PC-9 (cell line): Measurements from ENCODE around the gene PSKH1. TPM values are rescaled to one million over a fixed set of nuclear protein-coding genes. Genes with fewer than 3 reads are reported as not detected.

Experiments used
- BruUV-seq: library from RNA; stranded (reverse); fragments of 400-500 nt; replicated peaks from 2 replicates; lab custom pipeline; 2021; lab: Mats Ljungman, UMichigan
- CTCF ChIA-PET: fragments of 300-600 bp; sonication (Branson Sonifier 250); formaldehyde crosslinking; loops from one replicate; lab custom pipeline; 2022; ENCODE audit warnings: antibody characterized with exemption; lab: Charles Lee
- POLR2A ChIA-PET: fragments of 300-600 bp; sonication (Branson Sonifier 250); formaldehyde crosslinking; loops from one replicate; lab custom pipeline; 2022; ENCODE audit warnings: antibody characterized with exemption; ENCODE audit not compliant: unreplicated experiment; lab: Charles Lee
- DNase-seq, 2 experiments: peaks; one replicate each; pipeline versions ENCODE4 v3.0.0 to v3.0.0-alpha.2; 2015 to 2022; ENCODE audit warnings: mixed read lengths in 1 of 2
- H2AFZ ChIP-seq: fragments of 200-600 bp; sonication (generic); 2 replicates; pipeline ENCODE4 v1.8.1; 2017; ENCODE audit warnings: antibody characterized with exemption
- H3F3A ChIP-seq: fragments of 200-600 bp; sonication (generic); 2 replicates; pipeline ENCODE4 v1.8.1; 2017; ENCODE audit warnings: antibody characterized with exemption, mild to moderate bottlenecking, low read depth; ENCODE audit not compliant: insufficient read depth
- H3K27ac ChIP-seq: fragments of 200-600 bp; sonication (generic); 2 replicates; pipeline ENCODE4 v1.6.1; 2016; ENCODE audit warnings: mixed run types
- H3K27me3 ChIP-seq: fragments of 200-600 bp; sonication (generic); 2 replicates; pipeline ENCODE4 v1.6.1; 2016; ENCODE audit warnings: low read depth, mixed run types; ENCODE audit not compliant: insufficient read depth
- H3K36me3 ChIP-seq: fragments of 200-600 bp; sonication (generic); 2 replicates; pipeline ENCODE4 v1.6.1; 2016; ENCODE audit warnings: low read depth, mixed run types
- H3K4me1 ChIP-seq: fragments of 200-600 bp; sonication (generic); replicated peaks from 2 replicates; pipeline ENCODE4 v1.6.1; 2016; ENCODE audit warnings: mixed run types; ENCODE audit not compliant: insufficient read depth
- H3K4me2 ChIP-seq: fragments of 200-600 bp; sonication (generic); 2 replicates; pipeline ENCODE4 v1.6.1; 2017; ENCODE audit warnings: mixed run types
- H3K4me3 ChIP-seq: fragments of 200-600 bp; sonication (generic); 2 replicates; pipeline ENCODE4 v1.6.1; 2016; ENCODE audit warnings: mixed run types
- H3K79me2 ChIP-seq: fragments of 200-600 bp; sonication (generic); 2 replicates; pipeline ENCODE4 v1.6.1; 2017; ENCODE audit warnings: low read depth, mixed run types
- H3K9me2 ChIP-seq: fragments of 200-600 bp; sonication (generic); 2 replicates; pipeline ENCODE4 v1.8.1; 2017; ENCODE audit warnings: mild to moderate bottlenecking; ENCODE audit not compliant: insufficient read depth
- H3K9me3 ChIP-seq: fragments of 200-600 bp; sonication (generic); 2 replicates; pipeline ENCODE4 v1.8.1; 2016; ENCODE audit warnings: low read depth; ENCODE audit not compliant: insufficient read depth
- H4K20me1 ChIP-seq: fragments of 200-600 bp; sonication (generic); 2 replicates; pipeline ENCODE4 v1.8.1; 2017; ENCODE audit not compliant: insufficient read depth
- CTCF ChIP-seq: fragments of 200-600 bp; sonication (generic); conservative IDR thresholded peaks from 2 replicates; pipeline ENCODE4 v1.6.1; 2017; ENCODE audit warnings: mixed run types, antibody characterized with exemption, mild to moderate bottlenecking, moderate library complexity
- EZH2 ChIP-seq: fragments of 200-600 bp; sonication (generic); IDR thresholded peaks from 2 replicates; pipeline ENCODE4 v1.8.0; 2017; ENCODE audit warnings: antibody characterized with exemption, low read depth
- intact Hi-C: fragments of 100-400 bp; cut with micrococcal nuclease; formaldehyde crosslinking; loops from one replicate; pipeline ENCODE4 v1.10.0; 2022; ENCODE audit not compliant: unreplicated experiment
- total RNA-seq: library from RNA; stranded (reverse); gene quantifications from 2 replicates; pipeline ENCODE4 v1.2.3, GENCODE V29; 2021

PSKH1 gene
- total RNA-seq, 1 experiment from 2014 or later, result 25.8 TPM

DNA sequence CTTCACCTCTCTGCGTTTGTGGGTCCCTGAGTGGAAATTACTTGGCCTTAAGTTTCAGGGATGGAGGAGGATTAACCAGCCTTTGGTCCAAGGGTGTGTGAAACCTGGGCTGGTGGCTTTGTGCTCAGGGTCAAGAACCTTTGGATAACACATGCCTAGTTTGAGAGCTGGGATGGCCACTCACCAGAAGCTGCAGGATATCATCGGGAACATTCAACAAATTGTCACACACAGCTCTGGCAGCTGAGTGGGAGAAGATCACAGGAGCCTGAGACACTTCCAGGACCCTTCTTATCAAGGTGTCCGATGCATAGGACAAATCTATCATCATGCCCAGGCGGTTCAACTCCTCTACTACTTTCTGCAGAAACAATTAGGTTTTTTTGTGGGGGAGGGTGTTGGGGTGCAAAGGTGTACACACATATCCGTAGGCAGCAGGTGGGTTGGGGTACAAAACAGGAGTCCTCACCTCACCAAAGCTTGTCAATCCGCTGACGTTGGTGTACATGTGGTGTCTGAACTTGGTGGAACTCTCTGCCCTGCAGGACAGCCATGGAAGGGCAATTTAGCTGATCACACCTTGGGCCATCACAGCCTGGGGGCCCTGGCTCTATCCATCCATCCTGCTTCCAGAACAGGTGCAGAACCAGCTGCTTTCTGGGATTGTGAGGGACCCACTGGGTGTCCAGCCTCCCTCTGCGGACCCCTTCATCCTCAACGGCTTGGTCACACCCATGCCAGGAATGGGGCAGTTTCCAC lies 84.6 kb downstream of the PSKH1 start:
- Histone ChIP-seq H3K9me3 (no peaks in the 10 kb centered on the region), H3K27ac (no peak overlapping the region), H3K4me1 (0 out of 2 replicates have a peak, but pooled peaks cover 4% of the 10 kb centered on the region), H3K36me3 (no peaks in the 10 kb centered on the region), H3K4me3 (no peak overlapping the region), H3F3A (0 out of 2 replicates have a peak, but pooled peaks cover 4% of the 10 kb centered on the region), H3K79me2 (no peaks in the 10 kb centered on the region), H3K4me2 (no peak overlapping the region), H3K9me2 (no peaks in the 10 kb centered on the region), H4K20me1 (no peaks in the 10 kb centered on the region), H2AFZ (no peak overlapping the region), H3K27me3 (no peaks in the 10 kb centered on the region)
- no peak for DNase-seq
- BruUV-seq, result no TSS peak
- POLR2A ChIA-PET, result interaction anchor here (0.6 kb wide), 1 partner anchor 9 kb away, joined by 4 read pairs; no protein-coding TSS in a partner anchor
- intact Hi-C loops, result no loop called here
- CTCF ChIA-PET, result no interaction called here
- TF ChIP-seq EZH2 (no peak), CTCF (no peak)

Other genes with a start within 250 kb of the PSKH1 start
- 0.87 and 1.5 TPM in 2 replicates for gene CARMIL2, start 248.1 kb upstream of the PSKH1 start, total RNA-seq
- 34.7 and 38.9 TPM in 2 replicates for gene ACD, start 233.0 kb upstream of the PSKH1 start, total RNA-seq
- gene PARD6A, start 232.3 kb upstream of the PSKH1 start, total RNA-seq, result 4.4 and 8.1 TPM in 2 replicates
- 20.8 and 21.6 TPM in 2 replicates for gene ENKD1, start 226.5 kb upstream of the PSKH1 start, total RNA-seq
- gene C16orf86, start 226.4 kb upstream of the PSKH1 start, total RNA-seq, result 0.46 and 1.8 TPM in 2 replicates
- 17.6 and 20.4 TPM in 2 replicates for gene GFOD2, start 173.9 kb upstream of the PSKH1 start, total RNA-seq
- gene RANBP10, start 86.7 kb upstream of the PSKH1 start, total RNA-seq, result 16.1 and 21.0 TPM in 2 replicates
- 1.9 and 2.2 TPM in 2 replicates for gene TSNAXIP1, start 86.4 kb upstream of the PSKH1 start, total RNA-seq
- 18.9 and 23.2 TPM in 2 replicates for gene THAP11, start 50.9 kb upstream of the PSKH1 start, total RNA-seq
- gene NUTF2, start 46.3 kb upstream of the PSKH1 start, total RNA-seq, result 94.2 and 147 TPM in 2 replicates
- gene CENPT, start 45.6 kb upstream of the PSKH1 start, total RNA-seq, result 32.7 and 33.8 TPM in 2 replicates
- 48.8 and 52.7 TPM in 2 replicates for gene EDC4, start 20.2 kb upstream of the PSKH1 start, total RNA-seq
- gene NRN1L, start 8.4 kb upstream of the PSKH1 start, total RNA-seq, result 1.3 TPM in 1 of 2 replicates, not detected in the other
- 1.3 and 1.7 TPM in 2 replicates for gene CTRL, start 38.6 kb downstream of the PSKH1 start, total RNA-seq
- gene PSMB10, start 43.6 kb downstream of the PSKH1 start, total RNA-seq, result 39.5 and 56.2 TPM in 2 replicates
- 10.0 and 11.9 TPM in 2 replicates for gene LCAT, start 50.9 kb downstream of the PSKH1 start, total RNA-seq
- gene SLC12A4, start 75.4 kb downstream of the PSKH1 start, total RNA-seq, result 24.2 and 27.0 TPM in 2 replicates
- not detected in 2 replicates for gene DPEP3, start 87.2 kb downstream of the PSKH1 start, total RNA-seq
- gene DPEP2, start 106.2 kb downstream of the PSKH1 start, total RNA-seq, result not detected in 2 replicates
- not detected in 2 replicates for gene DPEP2NB, start 122.7 kb downstream of the PSKH1 start, total RNA-seq
- gene DDX28, start 130.0 kb downstream of the PSKH1 start, total RNA-seq, result 6.3 and 7.5 TPM in 2 replicates
- gene DUS2, start 130.0 kb downstream of the PSKH1 start, total RNA-seq, result 25.4 and 29.7 TPM in 2 replicates
- 37.2 and 43.7 TPM in 2 replicates for gene NFATC3, start 192.1 kb downstream of the PSKH1 start, total RNA-seq